NCI-H2227 (cell line): ENCODE results near the gene CHST12.
A peak's percentile ranks its signal among the peaks of the same experiment; 100 is the strongest.
"Not testable (repeated sequence)": the region's sequence is repeated elsewhere in the genome, so short reads cannot be mapped to it uniquely, and the experiment has no call there.

Experiments
- DNase-seq: peaks from one replicate; lab custom pipeline; 2025; ENCODE audit not compliant: unreplicated experiment; lab: John Stamatoyannopoulos, UW

CHST12 gene

GRCh38 chr7:2460188-2460587 is 56.8 kb downstream of the CHST12 start:
- DNase-seq = no peak

GRCh38 chr7:2460641-2461040 is 57.2 kb downstream of the CHST12 start:
- no peak for DNase-seq

GRCh38 chr7:2461268-2462026 is 58.0 kb downstream of the CHST12 start:
- DNase-seq = no peak

GRCh38 chr7:2462731-2463130 is 59.3 kb downstream of the CHST12 start:
- no peak for DNase-seq

GRCh38 chr7:2465928-2466327 is 62.5 kb downstream of the CHST12 start:
- no peak for DNase-seq

- DNase-seq = no peak
Observed at GRCh38 chr7:2466675-2467074, 63.3 kb downstream of the CHST12 start.

- no peak for DNase-seq
Observed at GRCh38 chr7:2468227-2468626, 64.8 kb downstream of the CHST12 start.

GRCh38 chr7:2469460-2470203 is 66.2 kb downstream of the CHST12 start:
- not testable (repeated sequence) for DNase-seq

GRCh38 chr7:2470204-2471021 is 67.0 kb downstream of the CHST12 start:
- DNase-seq = no peak

- DNase-seq = no peak
Observed at GRCh38 chr7:2471022-2471329, 67.6 kb downstream of the CHST12 start.

- DNase-seq = peak; percentile 63
Observed at GRCh38 chr7:2471396-2471795, 68.0 kb downstream of the CHST12 start.

- no peak for DNase-seq
Observed at GRCh38 chr7:2472739-2473138, 69.3 kb downstream of the CHST12 start.

- DNase-seq = no peak
Observed at GRCh38 chr7:2473496-2474180, 70.2 kb downstream of the CHST12 start.

GRCh38 chr7:2474224-2474623 is 70.8 kb downstream of the CHST12 start:
- DNase-seq = no peak

GRCh38 chr7:2474813-2475677 is 71.6 kb downstream of the CHST12 start:
- no peak for DNase-seq

- no peak for DNase-seq
Observed at GRCh38 chr7:2475678-2476015, 72.2 kb downstream of the CHST12 start.

- no peak for DNase-seq
Observed at GRCh38 chr7:2476298-2476697, 72.9 kb downstream of the CHST12 start, which contains the start of gene GRIFIN. GRIFIN (minus strand) TSS chr7:2476398; CDS start chr7:2476383, 15 bp downstream.

GRCh38 chr7:2476776-2477446 is 73.5 kb downstream of the CHST12 start:
- DNase-seq = no peak

GRCh38 chr7:2477447-2478398 is 74.3 kb downstream of the CHST12 start:
- DNase-seq = peak; percentile 13
